OCI-LY7 (cell line): ENCODE results near the gene TMEM218. TPM values are rescaled to one million over a fixed set of nuclear protein-coding genes. Genes with fewer than 3 reads are reported as not detected.
A peak's percentile ranks its signal among the peaks of the same experiment; 100 is the strongest.

Experiments
- BruUV-seq: library from RNA; stranded (reverse); fragments of 400-500 nt; replicated peaks from 2 replicates; lab custom pipeline; 2021; lab: Mats Ljungman, UMichigan
- CTCF ChIA-PET: fragments of 300-600 bp; sonication (Branson Sonifier 250); formaldehyde crosslinking; loops from one replicate; lab custom pipeline; 2022; ENCODE audit warnings: antibody characterized with exemption; ENCODE audit not compliant: unreplicated experiment; lab: Charles Lee
- POLR2A ChIA-PET: fragments of 300-600 bp; sonication (Branson Sonifier 250); formaldehyde crosslinking; loops from one replicate; lab custom pipeline; 2022; ENCODE audit warnings: antibody characterized with exemption; lab: Charles Lee
- DNase-seq: peaks from one replicate; pipeline ENCODE4 v3.0.0-alpha.2; 2015; ENCODE audit warnings: low spot score
- H2AFZ ChIP-seq: fragments of 200-600 bp; sonication (generic), shearing (Covaris generic); 2 replicates; pipeline ENCODE4 v1.6.1; 2014; ENCODE audit warnings: mild to moderate bottlenecking, antibody characterized with exemption, low read length, moderate library complexity
- H3K27ac ChIP-seq: fragments of 200-600 bp; sonication (generic); 2 replicates; pipeline ENCODE4 v1.5.1; 2014; ENCODE audit warnings: mixed run types, low read depth, mild to moderate bottlenecking, moderate library complexity, low read length, inconsistent platforms; ENCODE audit not compliant: poor library complexity, severe bottlenecking
- H3K36me3 ChIP-seq: fragments of 200-600 bp; sonication (generic); 2 replicates; pipeline ENCODE4 v1.6.1; 2014; ENCODE audit warnings: mild to moderate bottlenecking, antibody characterized with exemption, low read length, moderate library complexity, mixed read lengths; ENCODE audit not compliant: insufficient read depth
- H3K4me1 ChIP-seq: fragments of 200-600 bp; sonication (generic); 2 replicates; pipeline ENCODE4 v1.5.1; 2014; ENCODE audit warnings: mild to moderate bottlenecking, low read length; ENCODE audit not compliant: insufficient read depth, poor library complexity, severe bottlenecking
- H3K4me2 ChIP-seq: fragments of 200-600 bp; sonication (generic); 2 replicates; pipeline ENCODE4 v1.6.1; 2014; ENCODE audit warnings: mild to moderate bottlenecking, low read length
- H3K4me3 ChIP-seq: fragments of 200-600 bp; sonication (generic); 2 replicates; pipeline ENCODE4 v1.5.1; 2014; ENCODE audit warnings: mild to moderate bottlenecking, low read depth, low read length; ENCODE audit not compliant: poor library complexity, severe bottlenecking
- H3K79me2 ChIP-seq: fragments of 200-600 bp; sonication (generic); 2 replicates; pipeline ENCODE4 v1.6.1; 2016; ENCODE audit warnings: low read depth, mild to moderate bottlenecking, low read length, moderate library complexity, mixed read lengths; ENCODE audit not compliant: insufficient read depth
- H3K9me2 ChIP-seq: fragments of 200-600 bp; sonication (generic); 2 replicates; pipeline ENCODE4 v1.6.1; 2016; ENCODE audit warnings: mild to moderate bottlenecking, low read length, mixed read lengths; ENCODE audit not compliant: insufficient read depth
- H3K9me3 ChIP-seq: fragments of 200-600 bp; sonication (generic); 2 replicates; pipeline ENCODE4 v1.6.1; 2014; ENCODE audit warnings: mild to moderate bottlenecking, mixed run types, low read length, mixed read lengths
- H4K20me1 ChIP-seq: fragments of 200-600 bp; sonication (generic); 2 replicates; pipeline ENCODE4 v1.6.1; 2014; ENCODE audit warnings: mild to moderate bottlenecking, antibody characterized with exemption, low read length, moderate library complexity, mixed read lengths; ENCODE audit not compliant: insufficient read depth
- CTCF ChIP-seq: fragments of 200-600 bp; sonication (generic); conservative IDR thresholded peaks from 2 replicates; pipeline ENCODE4 v1.5.1; 2014; ENCODE audit warnings: mild to moderate bottlenecking, antibody characterized with exemption, low read length, moderate library complexity, mixed read lengths
- EZH2phosphoT487 ChIP-seq: fragments of 200-600 bp; sonication (generic); IDR thresholded peaks from 2 replicates; pipeline ENCODE4 v1.6.1; 2018; ENCODE audit warnings: low read depth, borderline replicate concordance, mild to moderate bottlenecking, mixed run types, antibody characterized with exemption, low read length, moderate library complexity, mixed read lengths
- intact Hi-C: fragments of 100-400 bp; cut with micrococcal nuclease; formaldehyde crosslinking; loops from one replicate; pipeline ENCODE4 v1.10.0; 2022; ENCODE audit not compliant: unreplicated experiment
- total RNA-seq, 2 experiments: library from RNA; depleted of rRNA in 1 of 2; stranded (reverse); fragments of >200 nt in 1 of 2; shearing (Covaris generic) in 1 of 2; gene quantifications; 2 replicates each; pipeline ENCODE4 v1.2.3, GENCODE V29; 2014 to 2022

TMEM218 gene
- total RNA-seq, 2 experiments from 2014 or later, result 24.4 to 28.1 TPM

DNA sequence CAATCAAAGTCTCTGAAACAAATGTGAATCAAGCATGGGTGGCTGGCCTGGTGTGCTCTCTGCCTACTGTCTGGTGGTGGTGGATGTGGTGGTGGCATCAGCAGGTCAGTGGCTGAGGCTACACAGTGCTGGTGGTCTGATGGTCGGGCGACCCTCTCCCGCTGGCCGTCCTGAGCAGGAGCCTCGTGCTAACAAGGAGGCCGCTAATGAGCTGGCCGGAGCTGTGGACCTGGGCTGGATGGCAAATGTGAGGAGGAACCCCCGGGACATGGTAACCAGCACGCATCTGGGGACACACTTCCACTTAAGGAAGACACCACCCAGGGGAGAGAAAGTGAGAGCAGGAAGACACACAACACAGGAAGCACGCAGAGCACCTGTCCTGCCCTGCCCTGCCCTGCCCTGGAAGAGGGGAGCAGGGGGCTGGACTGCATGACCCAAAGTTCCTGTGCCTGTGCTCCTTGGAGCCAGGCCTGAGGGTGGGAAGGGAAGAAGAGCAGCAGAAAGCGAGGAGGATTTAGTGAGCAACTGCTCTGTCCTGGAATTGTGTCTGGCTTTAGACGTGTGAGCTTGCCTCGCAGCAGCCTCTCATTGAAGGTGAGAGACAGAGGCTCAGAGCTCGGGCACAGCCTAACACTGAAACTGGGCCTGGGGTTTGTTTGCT is 24.7 kb downstream of the TMEM218 start:
- Histone ChIP-seq H3K4me1 (no peaks in the 10 kb centered on the region), H3K4me2 (no peak overlapping the region), H3K27ac (no peak overlapping the region), H4K20me1 (no peaks in the 10 kb centered on the region), H3K36me3 (no peaks in the 10 kb centered on the region), H3K9me2 (no peaks in the 10 kb centered on the region), H3K4me3 (no peak overlapping the region), H2AFZ (no peak overlapping the region), H3K9me3 (no peaks in the 10 kb centered on the region), H3K79me2 (no peaks in the 10 kb centered on the region)
- intact Hi-C loops, result no loop called here
- TF ChIP-seq CTCF (no peak), EZH2phosphoT487 (no peak)
- CTCF ChIA-PET, result interaction anchor here (1.0 kb wide), 1 partner anchor 14 kb away, joined by 3 read pairs; no protein-coding TSS in a partner anchor
- POLR2A ChIA-PET, result interaction anchor here (0.7 kb wide), 1 partner anchor 14 kb away, joined by 3 read pairs; no protein-coding TSS in a partner anchor
- DNase-seq, result no peak
- no TSS peak for BruUV-seq

GRCh38 chr11:125085301-125086081 is 25.9 kb downstream of the TMEM218 start:
- Histone ChIP-seq H3K4me2 (no peak overlapping the region), H3K9me2 (no peaks in the 10 kb centered on the region), H3K4me3 (no peak overlapping the region), H3K9me3 (no peaks in the 10 kb centered on the region), H2AFZ (no peak overlapping the region), H3K79me2 (no peaks in the 10 kb centered on the region), H3K27ac (no peak overlapping the region), H3K4me1 (no peaks in the 10 kb centered on the region), H3K36me3 (no peaks in the 10 kb centered on the region), H4K20me1 (no peaks in the 10 kb centered on the region)
- TF ChIP-seq CTCF (peak; percentile 50), EZH2phosphoT487 (no peak)
- no TSS peak for BruUV-seq
- DNase-seq, result no peak
- intact Hi-C loops, result no loop called here
- CTCF ChIA-PET, result no interaction called here
- POLR2A ChIA-PET, result interaction anchor here (0.7 kb wide), 1 partner anchor 13 kb away, joined by 3 read pairs; no protein-coding TSS in a partner anchor
